GM19099 (cell line): ENCODE data around the gene OR2L5.

Source experiments
- POLR2A ChIP-seq: IDR thresholded peaks from 3 replicates; pipeline ENCODE4 v1.6.1; 2011; ENCODE audit warnings: low read depth; ENCODE audit not compliant: insufficient read length; ENCODE audit errors: extremely low read depth

The OR2L5 gene

DNA sequence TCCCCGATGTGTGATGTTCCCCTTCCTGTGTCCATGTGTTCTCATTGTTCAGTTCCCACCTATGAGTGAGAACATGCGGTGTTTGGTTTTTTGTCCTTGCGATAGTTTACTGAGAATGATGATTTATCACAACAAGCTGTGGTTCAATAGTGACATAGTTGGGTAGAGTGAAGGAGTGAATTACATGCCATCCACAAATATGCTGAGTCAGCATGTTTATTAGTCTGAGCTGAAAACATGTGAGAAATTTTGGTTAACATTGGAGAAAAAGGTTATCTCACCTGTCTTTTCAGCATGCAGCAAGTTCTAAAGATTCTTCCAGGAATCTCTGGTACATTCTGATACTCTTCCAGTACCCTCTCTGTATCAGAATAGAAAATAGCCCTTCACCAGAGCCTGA lies 52.1 kb downstream of the OR2L5 start:
- no peak for TF ChIP-seq POLR2A
